CD4-positive, alpha-beta T cell treated with Interleukin-6 for 4 hours (primary cell): ENCODE results near the gene PAWR.
"Not testable (repeated sequence)": the region's sequence is repeated elsewhere in the genome, so short reads cannot be mapped to it uniquely, and the experiment has no call there.

Experiments
- DNase-seq: peaks from one replicate; pipeline ENCODE4 v3.0.0-alpha.2; 2020; ENCODE audit warnings: mixed read lengths

The PAWR gene

GRCh38 chr12:79547044-79547734 is 143.6 kb downstream of the PAWR start:
- no peak for DNase-seq

- no peak for DNase-seq
Observed at GRCh38 chr12:79546466-79547043, 144.2 kb downstream of the PAWR start.

- not testable (repeated sequence) for DNase-seq
Observed at GRCh38 chr12:79544439-79544838, 146.3 kb downstream of the PAWR start.

GRCh38 chr12:79537675-79538074 is 153.1 kb downstream of the PAWR start:
- no peak for DNase-seq

GRCh38 chr12:79535751-79536150 is 155.0 kb downstream of the PAWR start:
- no peak for DNase-seq
